A549 (cell line): ENCODE results near the gene NOS3. TPM values are rescaled to one million over a fixed set of nuclear protein-coding genes. Genes with fewer than 3 reads are reported as not detected.

Experiments
- ATAC-seq, 2 experiments: fragments of 200-7000 bp in 1 of 2; fragments of >200 bp in 1 of 2; cut with Nextera tagmentation in 1 of 2; cut with Tn5 transposase in 1 of 2; 3 replicates each; pipeline versions ENCODE4 v1.8.0 to v1.9.1; 2018 to 2020; ENCODE audit warnings: mild to moderate bottlenecking in 1 of 2, moderate library complexity in 1 of 2
- CTCF ChIA-PET: fragments of 300-600 bp; sonication (Branson Sonifier 250); formaldehyde crosslinking; extraction: SDS; loops from one replicate; lab custom pipeline; 2021; ENCODE audit warnings: antibody characterized with exemption, inconsistent platforms; lab: Yijun Ruan, JAX
- POLR2A ChIA-PET: fragments of 350-600 bp; formaldehyde crosslinking; extraction: SDS; loops from one replicate; lab custom pipeline; 2021; ENCODE audit warnings: antibody characterized with exemption, inconsistent platforms; lab: Yijun Ruan, JAX
- DNase-seq, 2 experiments: peaks; one replicate each; pipeline versions ENCODE4 v3.0.0 to v3.0.0-alpha.2; 2011 to 2016; ENCODE audit warnings: low read depth in 1 of 2, low spot score in 1 of 2
- FAIRE-seq: peaks from 2 replicates; lab custom pipeline; 2011; peaks lifted over from hg19 to GRCh38; lab: Jason Lieb, UNC
- H3K27ac ChIP-seq, 2 experiments: fragments of >200 bp; sonication (Bioruptor Twin); formaldehyde crosslinking; 3 replicates each; pipeline ENCODE4 v1.5.1; 2016 to 2017
- H3K4me1 ChIP-seq: fragments of >200 bp; sonication (Bioruptor Twin); formaldehyde crosslinking; 3 replicates; pipeline ENCODE4 v1.6.1; 2016
- H3K4me2 ChIP-seq: fragments of >200 bp; sonication (Bioruptor Twin); formaldehyde crosslinking; 3 replicates; pipeline ENCODE4 v1.6.1; 2016
- H3K4me3 ChIP-seq: fragments of >200 bp; sonication (Bioruptor Twin); formaldehyde crosslinking; 3 replicates; pipeline ENCODE4 v1.5.1; 2016
- H3K9me3 ChIP-seq: fragments of >200 bp; sonication (Bioruptor Twin); formaldehyde crosslinking; 3 replicates; pipeline ENCODE4 v1.6.1; 2016
- CBX2 ChIP-seq: fragments of 200-600 bp; sonication (generic); IDR thresholded peaks from 2 replicates; pipeline ENCODE4 v1.6.1; 2016; ENCODE audit warnings: low read depth, mild to moderate bottlenecking, borderline replicate concordance
- CHD2 ChIP-seq: fragments of 150-350 bp; IDR thresholded peaks from 2 replicates; pipeline ENCODE4 v1.6.1; 2014; ENCODE audit warnings: low read length; ENCODE audit not compliant: partially characterized antibody
- EHF ChIP-seq: fragments of 250-450 bp; sonication (Bioruptor Pico); IDR thresholded peaks from 2 replicates; pipeline ENCODE4 v1.5.0; 2020; ENCODE audit warnings: mild to moderate bottlenecking
- EHMT2 ChIP-seq: fragments of 200-600 bp; sonication (generic); IDR thresholded peaks from 2 replicates; pipeline ENCODE4 v1.6.1; 2016; ENCODE audit warnings: antibody characterized with exemption, low read depth, mild to moderate bottlenecking, moderate library complexity
- GATA3 ChIP-seq: IDR thresholded peaks from 2 replicates; pipeline ENCODE4 v1.6.1; 2012; ENCODE audit warnings: borderline replicate concordance
- HEYL ChIP-seq: fragments of 250-450 bp; sonication (Bioruptor Pico); IDR thresholded peaks from 2 replicates; pipeline ENCODE4 v1.8.0; 2021; ENCODE audit warnings: mild to moderate bottlenecking, moderate library complexity
- HOXA7 ChIP-seq: fragments of 250-450 bp; sonication (Bioruptor Pico); IDR thresholded peaks from 2 replicates; pipeline ENCODE4 v1.5.0; 2020; ENCODE audit warnings: mild to moderate bottlenecking, moderate library complexity
- HOXB13 ChIP-seq: fragments of 250-450 bp; sonication (Bioruptor Pico); IDR thresholded peaks from 2 replicates; pipeline ENCODE4 v1.5.0; 2020; ENCODE audit warnings: low read depth, mild to moderate bottlenecking, moderate library complexity
- KDM1A ChIP-seq: fragments of 200-600 bp; sonication (generic); IDR thresholded peaks from 2 replicates; pipeline ENCODE4 v1.6.1; 2016; ENCODE audit warnings: low read depth, mild to moderate bottlenecking
- NFE2L2 ChIP-seq: fragments of 150-350 bp; conservative IDR thresholded peaks from 2 replicates; pipeline ENCODE4 v1.6.1; 2014; ENCODE audit warnings: low read length
- NR3C1 ChIP-seq: fragments of >200 bp; sonication (Bioruptor Twin); formaldehyde crosslinking; IDR thresholded peaks from 3 replicates; pipeline ENCODE4 v1.6.1; 2017
- PHF8 ChIP-seq: fragments of 200-600 bp; sonication (generic); IDR thresholded peaks from 2 replicates; pipeline ENCODE4 v1.6.1; 2016; ENCODE audit warnings: low read depth, mild to moderate bottlenecking, antibody characterized with exemption, moderate library complexity, borderline replicate concordance
- POLR2A ChIP-seq: IDR thresholded peaks from 2 replicates; pipeline ENCODE4 v1.6.1; 2012; ENCODE audit warnings: mild to moderate bottlenecking, low read length
- RAD21 ChIP-seq, 2 experiments: fragments of >200 bp in 1 of 2; sonication (Bioruptor Twin) in 1 of 2; formaldehyde crosslinking in 1 of 2; IDR thresholded peaks in 1 of 2; conservative IDR thresholded peaks in 1 of 2; 2 replicates in 1 of 2; 3 replicates in 1 of 2; pipeline ENCODE4 v1.6.1; 2012 to 2018; ENCODE audit warnings: inconsistent platforms in 1 of 2
- SMC3 ChIP-seq: fragments of >200 bp; sonication (Bioruptor Twin); formaldehyde crosslinking; IDR thresholded peaks from 3 replicates; pipeline ENCODE4 v1.6.1; 2018; ENCODE audit warnings: inconsistent platforms
- SREBF2 ChIP-seq: fragments of 450-650 bp; IDR thresholded peaks from 2 replicates; pipeline ENCODE4 v1.6.1; 2014; ENCODE audit warnings: mild to moderate bottlenecking, moderate library complexity
- TFCP2L1 ChIP-seq: fragments of 250-450 bp; sonication (Bioruptor Pico); IDR thresholded peaks from 2 replicates; pipeline ENCODE4 v1.5.0; 2021; ENCODE audit warnings: mild to moderate bottlenecking
- ZC3H11A ChIP-seq: fragments of 450-650 bp; IDR thresholded peaks from 2 replicates; pipeline ENCODE4 v1.6.1; 2014; ENCODE audit warnings: antibody characterized with exemption, mild to moderate bottlenecking
- ZSCAN20 ChIP-seq: fragments of 250-450 bp; sonication (Bioruptor Pico); IDR thresholded peaks from 2 replicates; pipeline ENCODE4 v1.8.0; 2022; ENCODE audit warnings: mild to moderate bottlenecking, moderate library complexity
- WGBS: methylation state at CpG from one replicate; pipeline ENCODE4 v1.1.6; 2017; ENCODE audit errors: missing lambda C conversion rate; 5-methylcytosine and 5-hydroxymethylcytosine counted together
- polyA plus RNA-seq, 4 experiments: library from polyadenylated mRNA; depleted of rRNA in 3 of 4; stranded (reverse); fragments of >200 nt; fragmentation: RNase III in 1 of 4; extraction: RNeasy Plus Mini Kit Qiagen cat#74134 plus additional on column Dnase treatment in 1 of 4; gene quantifications; 2 replicates in 3 of 4; 3 replicates in 1 of 4; pipeline ENCODE4 v1.2.3, GENCODE V29; 2011 to 2017
- TF ChIP-seq, protein P1 (sequence below): fragments of 200-600 bp; sonication (generic); IDR thresholded peaks from 2 replicates; pipeline ENCODE4 v1.6.1; 2016; ENCODE audit warnings: antibody characterized with exemption, mild to moderate bottlenecking, moderate library complexity
- TF ChIP-seq, protein P2 (sequence below): fragments of >200 bp; sonication (Bioruptor Twin); formaldehyde crosslinking; IDR thresholded peaks from 3 replicates; pipeline ENCODE4 v1.5.1; 2016
- TF ChIP-seq, protein P3 (sequence below): fragments of 250-450 bp; sonication (Bioruptor Pico); IDR thresholded peaks from 2 replicates; pipeline ENCODE4 v1.5.0; 2021; ENCODE audit warnings: mild to moderate bottlenecking, moderate library complexity, borderline replicate concordance
- TF ChIP-seq, protein P4 (sequence below): fragments of >200 bp; sonication (Bioruptor Twin); formaldehyde crosslinking; IDR thresholded peaks from 2 replicates; pipeline ENCODE4 v1.6.1; 2016
- TF ChIP-seq, protein P5 (sequence below): fragments of 150-350 bp; IDR thresholded peaks from 2 replicates; pipeline ENCODE4 v1.6.1; 2014; ENCODE audit warnings: low read depth, mild to moderate bottlenecking, low read length
- TF ChIP-seq, protein P6 (sequence below): fragments of 450-650 bp; IDR thresholded peaks from 2 replicates; pipeline ENCODE4 v1.6.1; 2014; ENCODE audit warnings: antibody characterized with exemption

Gene NOS3
- polyA plus RNA-seq, 2 of the 4 experiments (the other 2 are of a cell fraction): 0.52 to 0.71 TPM

DNA sequence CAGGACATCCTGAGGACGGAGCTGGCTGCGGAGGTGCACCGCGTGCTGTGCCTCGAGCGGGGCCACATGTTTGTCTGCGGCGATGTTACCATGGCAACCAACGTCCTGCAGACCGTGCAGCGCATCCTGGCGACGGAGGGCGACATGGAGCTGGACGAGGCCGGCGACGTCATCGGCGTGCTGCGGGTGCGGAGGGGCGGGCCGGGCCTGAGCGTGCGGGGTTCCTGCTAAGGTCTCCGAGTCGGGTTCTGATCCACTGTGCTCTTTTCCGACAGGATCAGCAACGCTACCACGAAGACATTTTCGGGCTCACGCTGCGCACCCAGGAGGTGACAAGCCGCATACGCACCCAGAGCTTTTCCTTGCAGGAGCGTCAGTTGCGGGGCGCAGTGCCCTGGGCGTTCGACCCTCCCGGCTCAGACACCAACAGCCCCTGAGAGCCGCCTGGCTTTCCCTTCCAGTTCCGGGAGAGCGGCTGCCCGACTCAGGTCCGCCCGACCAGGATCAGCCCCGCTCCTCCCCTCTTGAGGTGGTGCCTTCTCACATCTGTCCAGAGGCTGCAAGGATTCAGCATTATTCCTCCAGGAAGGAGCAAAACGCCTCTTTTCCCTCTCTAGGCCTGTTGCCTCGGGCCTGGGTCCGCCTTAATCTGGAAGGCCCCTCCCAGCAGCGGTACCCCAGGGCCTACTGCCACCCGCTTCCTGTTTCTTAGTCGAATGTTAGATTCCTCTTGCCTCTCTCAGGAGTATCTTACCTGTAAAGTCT lies 23.1 kb downstream of the NOS3 start:
- no peak overlapping the region for H3K4me3 ChIP-seq
- TF ChIP-seq, protein P1, sequence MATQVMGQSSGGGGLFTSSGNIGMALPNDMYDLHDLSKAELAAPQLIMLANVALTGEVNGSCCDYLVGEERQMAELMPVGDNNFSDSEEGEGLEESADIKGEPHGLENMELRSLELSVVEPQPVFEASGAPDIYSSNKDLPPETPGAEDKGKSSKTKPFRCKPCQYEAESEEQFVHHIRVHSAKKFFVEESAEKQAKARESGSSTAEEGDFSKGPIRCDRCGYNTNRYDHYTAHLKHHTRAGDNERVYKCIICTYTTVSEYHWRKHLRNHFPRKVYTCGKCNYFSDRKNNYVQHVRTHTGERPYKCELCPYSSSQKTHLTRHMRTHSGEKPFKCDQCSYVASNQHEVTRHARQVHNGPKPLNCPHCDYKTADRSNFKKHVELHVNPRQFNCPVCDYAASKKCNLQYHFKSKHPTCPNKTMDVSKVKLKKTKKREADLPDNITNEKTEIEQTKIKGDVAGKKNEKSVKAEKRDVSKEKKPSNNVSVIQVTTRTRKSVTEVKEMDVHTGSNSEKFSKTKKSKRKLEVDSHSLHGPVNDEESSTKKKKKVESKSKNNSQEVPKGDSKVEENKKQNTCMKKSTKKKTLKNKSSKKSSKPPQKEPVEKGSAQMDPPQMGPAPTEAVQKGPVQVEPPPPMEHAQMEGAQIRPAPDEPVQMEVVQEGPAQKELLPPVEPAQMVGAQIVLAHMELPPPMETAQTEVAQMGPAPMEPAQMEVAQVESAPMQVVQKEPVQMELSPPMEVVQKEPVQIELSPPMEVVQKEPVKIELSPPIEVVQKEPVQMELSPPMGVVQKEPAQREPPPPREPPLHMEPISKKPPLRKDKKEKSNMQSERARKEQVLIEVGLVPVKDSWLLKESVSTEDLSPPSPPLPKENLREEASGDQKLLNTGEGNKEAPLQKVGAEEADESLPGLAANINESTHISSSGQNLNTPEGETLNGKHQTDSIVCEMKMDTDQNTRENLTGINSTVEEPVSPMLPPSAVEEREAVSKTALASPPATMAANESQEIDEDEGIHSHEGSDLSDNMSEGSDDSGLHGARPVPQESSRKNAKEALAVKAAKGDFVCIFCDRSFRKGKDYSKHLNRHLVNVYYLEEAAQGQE: no peak
- TF ChIP-seq EHMT2: no peak
- TF ChIP-seq EHF: no peak
- TF ChIP-seq, protein P2, sequence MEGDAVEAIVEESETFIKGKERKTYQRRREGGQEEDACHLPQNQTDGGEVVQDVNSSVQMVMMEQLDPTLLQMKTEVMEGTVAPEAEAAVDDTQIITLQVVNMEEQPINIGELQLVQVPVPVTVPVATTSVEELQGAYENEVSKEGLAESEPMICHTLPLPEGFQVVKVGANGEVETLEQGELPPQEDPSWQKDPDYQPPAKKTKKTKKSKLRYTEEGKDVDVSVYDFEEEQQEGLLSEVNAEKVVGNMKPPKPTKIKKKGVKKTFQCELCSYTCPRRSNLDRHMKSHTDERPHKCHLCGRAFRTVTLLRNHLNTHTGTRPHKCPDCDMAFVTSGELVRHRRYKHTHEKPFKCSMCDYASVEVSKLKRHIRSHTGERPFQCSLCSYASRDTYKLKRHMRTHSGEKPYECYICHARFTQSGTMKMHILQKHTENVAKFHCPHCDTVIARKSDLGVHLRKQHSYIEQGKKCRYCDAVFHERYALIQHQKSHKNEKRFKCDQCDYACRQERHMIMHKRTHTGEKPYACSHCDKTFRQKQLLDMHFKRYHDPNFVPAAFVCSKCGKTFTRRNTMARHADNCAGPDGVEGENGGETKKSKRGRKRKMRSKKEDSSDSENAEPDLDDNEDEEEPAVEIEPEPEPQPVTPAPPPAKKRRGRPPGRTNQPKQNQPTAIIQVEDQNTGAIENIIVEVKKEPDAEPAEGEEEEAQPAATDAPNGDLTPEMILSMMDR: no peak
- TF ChIP-seq NR3C1: no peak
- TF ChIP-seq, protein P3, sequence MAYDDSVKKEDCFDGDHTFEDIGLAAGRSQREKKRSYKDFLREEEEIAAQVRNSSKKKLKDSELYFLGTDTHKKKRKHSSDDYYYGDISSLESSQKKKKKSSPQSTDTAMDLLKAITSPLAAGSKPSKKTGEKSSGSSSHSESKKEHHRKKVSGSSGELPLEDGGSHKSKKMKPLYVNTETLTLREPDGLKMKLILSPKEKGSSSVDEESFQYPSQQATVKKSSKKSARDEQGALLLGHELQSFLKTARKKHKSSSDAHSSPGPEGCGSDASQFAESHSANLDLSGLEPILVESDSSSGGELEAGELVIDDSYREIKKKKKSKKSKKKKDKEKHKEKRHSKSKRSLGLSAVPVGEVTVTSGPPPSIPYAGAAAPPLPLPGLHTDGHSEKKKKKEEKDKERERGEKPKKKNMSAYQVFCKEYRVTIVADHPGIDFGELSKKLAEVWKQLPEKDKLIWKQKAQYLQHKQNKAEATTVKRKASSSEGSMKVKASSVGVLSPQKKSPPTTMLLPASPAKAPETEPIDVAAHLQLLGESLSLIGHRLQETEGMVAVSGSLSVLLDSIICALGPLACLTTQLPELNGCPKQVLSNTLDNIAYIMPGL (CRISPR knock-in tag): no peak
- no peak for TF ChIP-seq TFCP2L1 (CRISPR knock-in tag)
- TF ChIP-seq HOXB13: no peak
- TF ChIP-seq SREBF2: no peak
- no peak for TF ChIP-seq HOXA7
- TF ChIP-seq CHD2: no peak
- TF ChIP-seq, all 56 proteins: peak for 0
- no peaks in the 10 kb centered on the region for H3K9me3 ChIP-seq
- H3K4me2 ChIP-seq: no peak overlapping the region
- ATAC-seq (no peak), DNase-seq (no peak), FAIRE-seq (no peak)
- H3K4me1 ChIP-seq: peaks cover 29% of the 10 kb centered on the region; the same call in 2 of the 3 replicates
- WGBS: 88% methylated on average over 40 of the region's 55 CpGs
- ChIA-PET CTCF (interaction anchor here (0.6 to 1.9 kb wide), 9 partner anchors 10 to 726 kb away, joined by 3 to 10 read pairs (median 4); partner anchors contain the start of genes ATG9B and NOS3), POLR2A (interaction anchor here (0.6 kb wide), 1 partner anchor 96 kb away, joined by 5 read pairs; no protein-coding TSS in a partner anchor)
- H3K27ac ChIP-seq: no peak overlapping the region

DNA sequence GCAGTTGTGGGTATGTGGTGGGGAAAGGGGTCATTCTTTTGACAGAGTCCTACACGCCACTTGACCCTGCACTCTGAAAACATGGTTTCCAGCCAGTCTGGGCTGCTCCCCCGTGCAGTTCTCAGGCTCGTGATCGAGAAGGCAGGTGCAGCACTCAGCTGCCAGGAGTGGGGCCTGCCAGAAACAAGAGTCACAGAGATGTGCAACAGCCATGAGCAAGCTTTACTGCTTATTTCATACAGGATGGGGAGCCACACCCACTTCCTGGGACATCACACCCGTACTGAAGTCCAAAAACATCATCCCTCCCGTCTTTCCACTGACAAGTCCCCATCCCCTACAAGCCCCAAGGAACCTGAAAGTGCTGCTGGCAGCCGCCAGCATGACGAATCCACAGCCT lies 24.1 kb downstream of the NOS3 start:
- FAIRE-seq: no peak
- H3K4me1 ChIP-seq: peaks cover 24% of the 10 kb centered on the region; the same call in 2 of the 3 replicates
- TF ChIP-seq ZSCAN20 (CRISPR knock-in tag) (no peak), KDM1A (no peak), HOXB13 (no peak), NFE2L2 (no peak), PHF8 (no peak), SMC3 (no peak), RAD21 (conservative IDR thresholded peaks at IDR 0.05 in 1 of 2, IDR thresholded peaks at IDR 0.05 in 1 of 2) (no peak), NR3C1 (no peak), POLR2A (no peak), TFCP2L1 (CRISPR knock-in tag) (no peak), HOXA7 (no peak), CBX2 (no peak), ZC3H11A (no peak), GATA3 (no peak), EHMT2 (no peak), HEYL (no peak)
- TF ChIP-seq, protein P4, sequence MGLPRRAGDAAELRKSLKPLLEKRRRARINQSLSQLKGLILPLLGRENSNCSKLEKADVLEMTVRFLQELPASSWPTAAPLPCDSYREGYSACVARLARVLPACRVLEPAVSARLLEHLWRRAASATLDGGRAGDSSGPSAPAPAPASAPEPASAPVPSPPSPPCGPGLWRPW: no peak
- TF ChIP-seq, protein P5, sequence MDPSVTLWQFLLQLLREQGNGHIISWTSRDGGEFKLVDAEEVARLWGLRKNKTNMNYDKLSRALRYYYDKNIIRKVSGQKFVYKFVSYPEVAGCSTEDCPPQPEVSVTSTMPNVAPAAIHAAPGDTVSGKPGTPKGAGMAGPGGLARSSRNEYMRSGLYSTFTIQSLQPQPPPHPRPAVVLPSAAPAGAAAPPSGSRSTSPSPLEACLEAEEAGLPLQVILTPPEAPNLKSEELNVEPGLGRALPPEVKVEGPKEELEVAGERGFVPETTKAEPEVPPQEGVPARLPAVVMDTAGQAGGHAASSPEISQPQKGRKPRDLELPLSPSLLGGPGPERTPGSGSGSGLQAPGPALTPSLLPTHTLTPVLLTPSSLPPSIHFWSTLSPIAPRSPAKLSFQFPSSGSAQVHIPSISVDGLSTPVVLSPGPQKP: no peak
- TF ChIP-seq, protein P6, sequence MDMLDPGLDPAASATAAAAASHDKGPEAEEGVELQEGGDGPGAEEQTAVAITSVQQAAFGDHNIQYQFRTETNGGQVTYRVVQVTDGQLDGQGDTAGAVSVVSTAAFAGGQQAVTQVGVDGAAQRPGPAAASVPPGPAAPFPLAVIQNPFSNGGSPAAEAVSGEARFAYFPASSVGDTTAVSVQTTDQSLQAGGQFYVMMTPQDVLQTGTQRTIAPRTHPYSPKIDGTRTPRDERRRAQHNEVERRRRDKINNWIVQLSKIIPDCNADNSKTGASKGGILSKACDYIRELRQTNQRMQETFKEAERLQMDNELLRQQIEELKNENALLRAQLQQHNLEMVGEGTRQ: no peak
- no peak overlapping the region for H3K4me3 ChIP-seq
- no peak overlapping the region for H3K27ac ChIP-seq
- no peak overlapping the region for H3K4me2 ChIP-seq
- WGBS: 68% methylated on average over 8 of the region's 8 CpGs
- H3K9me3 ChIP-seq: no peaks in the 10 kb centered on the region
- DNase-seq: no peak
- CTCF ChIA-PET: interaction anchor here (0.6 to 5.7 kb wide), 9 partner anchors 13 to 730 kb away, joined by 3 to 25 read pairs (median 3); partner anchors contain the start of genes ABCB8 and NOS3
- no peak for ATAC-seq
- POLR2A ChIA-PET: no interaction called here
